Mucosa of stomach (tissue), 1 donor: ENCODE data around the gene PDE1C.

Experiments used
- H3K27me3 ChIP-seq: one replicate; pipeline ENCODE4 v1.7.0; 2013; ENCODE audit warnings: mild to moderate bottlenecking, low read length; ENCODE audit not compliant: control insufficient read depth, insufficient read depth
- H3K36me3 ChIP-seq: one replicate; pipeline ENCODE4 v1.7.0; 2013; ENCODE audit warnings: low read length; ENCODE audit not compliant: control insufficient read depth, insufficient read depth
- H3K4me1 ChIP-seq: one replicate; pipeline ENCODE4 v1.7.0; 2013; ENCODE audit warnings: mild to moderate bottlenecking, low read length; ENCODE audit not compliant: control insufficient read depth, insufficient read depth
- H3K4me3 ChIP-seq: one replicate; pipeline ENCODE4 v1.7.0; 2013; ENCODE audit warnings: low read length
- H3K9ac ChIP-seq: one replicate; pipeline ENCODE4 v1.7.0; 2013; ENCODE audit warnings: mild to moderate bottlenecking, low read length, moderate library complexity
- H3K9me3 ChIP-seq: one replicate; pipeline ENCODE4 v1.7.0; 2013; ENCODE audit warnings: mild to moderate bottlenecking, low read length, moderate library complexity; ENCODE audit not compliant: control insufficient read depth
- donor health status: Pancreatic carcinoma.

The PDE1C gene

DNA sequence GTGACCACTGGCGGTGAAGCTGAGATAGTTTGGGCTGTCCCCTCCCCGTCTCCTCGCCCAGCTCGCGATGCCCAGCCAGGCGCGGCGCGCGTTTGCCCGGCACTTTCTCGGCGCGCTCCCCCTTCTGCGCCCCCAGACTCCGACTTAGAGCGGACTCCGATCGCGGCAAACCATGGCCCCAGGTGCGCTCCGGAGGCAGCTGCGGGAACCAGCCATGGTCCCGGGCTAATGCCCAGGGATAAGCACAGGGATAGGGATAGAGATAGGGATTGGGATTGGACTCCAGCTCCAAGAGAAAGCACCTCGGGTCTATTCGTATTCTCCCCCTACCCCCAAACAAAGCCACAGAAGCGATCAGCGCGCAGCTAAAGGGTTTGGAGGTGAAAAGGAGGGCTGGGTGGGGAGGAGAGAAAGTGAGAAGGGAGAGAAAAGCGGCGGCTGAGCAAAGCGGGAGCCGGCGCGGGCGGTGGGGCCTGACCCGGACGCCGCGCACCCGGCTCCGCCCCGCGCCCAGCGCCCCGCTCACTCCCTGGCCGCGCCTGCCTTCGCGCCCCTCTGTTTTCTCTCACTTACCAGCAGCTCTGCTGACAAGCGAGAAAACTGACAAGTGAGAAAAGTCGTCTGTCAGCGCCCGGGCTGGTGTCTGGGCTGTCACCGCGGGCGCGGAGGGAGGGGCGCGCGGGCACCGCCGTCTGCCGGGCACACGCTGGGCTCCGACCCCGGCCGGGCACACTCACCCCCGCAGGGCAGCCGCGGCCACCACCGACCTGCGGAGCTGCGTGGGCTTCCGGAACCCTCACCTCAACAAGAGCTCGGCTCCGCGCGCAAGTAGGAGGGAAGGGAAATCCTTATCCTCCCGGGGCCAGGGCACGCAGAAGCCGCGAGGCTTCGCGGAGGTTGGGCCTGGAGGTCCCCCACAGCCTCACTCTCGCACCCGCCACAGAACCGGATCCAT, at the start of gene PDE1C:
TSS of gene PDE1C (minus strand) at position 2 of the 955 bp plus-strand sequence.
- peak within 1 kb of the TSS; percentile 67 for H3K9ac ChIP-seq
- H3K27me3 ChIP-seq: peaks cover 37% of the 10 kb centered on the region
- peak within 1 kb of the TSS; percentile 47 for H3K4me3 ChIP-seq
- no peaks in the 10 kb centered on the region for H3K9me3 ChIP-seq
- H3K36me3 ChIP-seq: no peaks in the 10 kb centered on the region
- H3K4me1 ChIP-seq: no peaks in the 10 kb centered on the region

GRCh38 chr7:32119790-32120196, 49.6 kb upstream of the PDE1C start:
- Histone ChIP-seq H3K9me3 (no peaks in the 10 kb centered on the region), H3K36me3 (no peaks in the 10 kb centered on the region), H3K4me3 (no peak overlapping the region), H3K27me3 (no peaks in the 10 kb centered on the region), H3K9ac (no peak overlapping the region), H3K4me1 (no peaks in the 10 kb centered on the region)

- Histone ChIP-seq H3K27me3 (no peaks in the 10 kb centered on the region), H3K9ac (no peak overlapping the region), H3K4me1 (no peaks in the 10 kb centered on the region), H3K9me3 (no peaks in the 10 kb centered on the region), H3K36me3 (no peaks in the 10 kb centered on the region), H3K4me3 (no peak overlapping the region)
Observed at GRCh38 chr7:32117837-32118236, 47.6 kb upstream of the PDE1C start.

GRCh38 chr7:32116436-32116835, 46.2 kb upstream of the PDE1C start:
- Histone ChIP-seq H3K4me1 (no peaks in the 10 kb centered on the region), H3K36me3 (no peaks in the 10 kb centered on the region), H3K9ac (no peak overlapping the region), H3K9me3 (no peaks in the 10 kb centered on the region), H3K4me3 (no peak overlapping the region), H3K27me3 (no peaks in the 10 kb centered on the region)

DNA sequence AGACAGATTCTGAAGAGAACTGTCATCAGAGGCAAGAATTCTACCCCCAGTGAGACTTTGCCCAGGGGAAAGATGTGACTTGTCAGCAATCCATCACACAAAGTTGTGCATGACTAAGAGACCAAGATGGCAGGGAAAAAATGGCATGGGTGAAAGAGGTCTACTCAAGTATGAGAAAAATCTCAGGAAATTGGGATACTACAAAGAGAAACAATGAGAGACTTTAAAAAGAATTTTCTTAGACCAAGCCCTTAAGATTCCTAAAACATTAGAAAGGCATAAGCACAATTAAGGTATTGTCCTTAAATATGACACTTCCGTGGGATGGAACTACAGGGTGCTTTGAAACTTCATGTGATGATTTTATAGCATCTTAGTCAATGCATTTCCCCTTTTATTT, 45.6 kb upstream of the PDE1C start:
- Histone ChIP-seq H3K9me3 (no peaks in the 10 kb centered on the region), H3K27me3 (no peaks in the 10 kb centered on the region), H3K36me3 (no peaks in the 10 kb centered on the region), H3K9ac (no peak overlapping the region), H3K4me1 (no peaks in the 10 kb centered on the region), H3K4me3 (no peak overlapping the region)

DNA sequence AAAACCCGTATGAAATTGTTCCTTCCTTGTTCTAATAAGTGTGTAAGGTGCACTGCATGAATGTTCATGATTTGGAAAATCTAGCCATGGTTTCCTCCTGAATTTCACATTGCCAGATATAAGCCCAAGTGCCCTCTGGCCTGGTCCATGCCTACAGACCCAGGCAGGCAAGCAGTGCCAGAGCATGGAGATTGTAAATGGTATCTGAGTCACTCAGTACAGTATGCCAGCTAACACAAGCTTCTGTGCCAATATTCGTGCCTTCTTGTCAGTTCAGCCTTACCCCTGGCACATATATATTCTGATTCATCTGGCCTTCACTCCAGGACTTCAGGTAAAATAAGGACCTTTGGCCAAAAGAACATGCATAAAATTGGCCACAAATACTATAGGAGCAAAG, 38.4 kb upstream of the PDE1C start:
- Histone ChIP-seq H3K9me3 (no peaks in the 10 kb centered on the region), H3K4me3 (no peak overlapping the region), H3K27me3 (no peaks in the 10 kb centered on the region), H3K4me1 (no peaks in the 10 kb centered on the region), H3K9ac (no peak overlapping the region), H3K36me3 (no peaks in the 10 kb centered on the region)

DNA sequence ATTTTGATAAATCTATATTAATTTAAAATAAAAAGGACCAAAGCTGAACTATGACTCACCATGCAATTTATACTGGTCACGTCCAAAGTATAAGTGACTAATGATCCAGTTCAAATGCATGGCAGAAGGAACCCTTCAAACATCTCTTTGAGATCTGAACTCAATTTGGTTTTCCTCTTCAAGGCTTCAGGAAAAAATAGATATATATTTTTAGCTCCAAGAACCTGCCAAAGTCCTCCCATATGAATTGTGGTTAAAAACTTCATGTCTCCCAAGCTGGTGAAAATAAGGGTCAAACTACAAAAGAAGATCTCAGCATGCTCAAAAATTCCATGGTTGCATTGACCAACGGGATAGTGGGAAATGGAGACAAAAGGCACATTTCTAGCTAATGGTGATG, 34.6 kb upstream of the PDE1C start:
- no peaks in the 10 kb centered on the region for H3K4me1 ChIP-seq
- no peak overlapping the region for H3K4me3 ChIP-seq
- H3K36me3 ChIP-seq: no peaks in the 10 kb centered on the region
- no peaks in the 10 kb centered on the region for H3K27me3 ChIP-seq
- no peaks in the 10 kb centered on the region for H3K9me3 ChIP-seq
- no peak overlapping the region for H3K9ac ChIP-seq

DNA sequence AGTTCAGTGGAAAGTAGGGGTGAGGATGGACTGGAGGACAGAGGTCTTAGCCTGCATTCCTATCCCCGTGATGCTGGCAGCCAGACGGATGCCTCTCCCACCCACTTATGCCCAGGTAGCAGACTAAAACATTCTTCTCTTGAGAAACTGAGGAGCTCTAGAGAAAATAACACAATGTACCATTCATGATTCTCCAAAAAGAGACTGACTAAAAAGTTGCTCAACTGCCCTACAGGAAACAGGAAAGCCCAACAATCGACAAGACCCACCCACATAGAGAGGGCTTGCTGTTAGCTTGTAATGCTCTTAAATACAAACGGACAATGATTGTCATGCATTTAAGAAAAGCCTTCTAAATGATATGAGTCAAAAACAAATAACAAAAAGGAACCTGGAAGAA, 33.2 kb upstream of the PDE1C start:
- Histone ChIP-seq H3K4me1 (no peaks in the 10 kb centered on the region), H3K9me3 (no peaks in the 10 kb centered on the region), H3K27me3 (no peaks in the 10 kb centered on the region), H3K9ac (no peak overlapping the region), H3K36me3 (no peaks in the 10 kb centered on the region), H3K4me3 (no peak overlapping the region)

GRCh38 chr7:32102432-32102873, 32.2 kb upstream of the PDE1C start:
- H3K4me1 ChIP-seq: no peaks in the 10 kb centered on the region
- no peaks in the 10 kb centered on the region for H3K36me3 ChIP-seq
- no peak overlapping the region for H3K9ac ChIP-seq
- no peaks in the 10 kb centered on the region for H3K27me3 ChIP-seq
- no peaks in the 10 kb centered on the region for H3K9me3 ChIP-seq
- H3K4me3 ChIP-seq: no peak overlapping the region

GRCh38 chr7:32100407-32100907, 30.2 kb upstream of the PDE1C start:
- Histone ChIP-seq H3K4me1 (no peaks in the 10 kb centered on the region), H3K4me3 (no peak overlapping the region), H3K27me3 (no peaks in the 10 kb centered on the region), H3K9me3 (no peaks in the 10 kb centered on the region), H3K36me3 (no peaks in the 10 kb centered on the region), H3K9ac (no peak overlapping the region)

GRCh38 chr7:32094516-32094915, 24.3 kb upstream of the PDE1C start:
- H3K27me3 ChIP-seq: no peaks in the 10 kb centered on the region
- no peaks in the 10 kb centered on the region for H3K36me3 ChIP-seq
- no peaks in the 10 kb centered on the region for H3K4me1 ChIP-seq
- no peaks in the 10 kb centered on the region for H3K9me3 ChIP-seq
- H3K9ac ChIP-seq: no peak overlapping the region
- H3K4me3 ChIP-seq: no peak overlapping the region
